Measurements from ENCODE around the gene DMD.

DMD gene

GRCh38 chrX:31909850-31910572 is 1301.3 kb downstream of the DMD start:
- in situ Hi-C loops (cut with HindIII; ENCODE audit: low sequenced_read_pairs), result no loop called here

- in situ Hi-C loops (cut with HindIII; ENCODE audit: low sequenced_read_pairs), result no loop called here
These were observed 1317.2 kb downstream of the DMD start for GRCh38 chrX:31894152-31894551.

- in situ Hi-C loops (cut with HindIII; ENCODE audit: low sequenced_read_pairs), result no loop called here
These were observed 1317.8 kb downstream of the DMD start for GRCh38 chrX:31893525-31893924.

GRCh38 chrX:31889088-31889487 is 1322.3 kb downstream of the DMD start:
- in situ Hi-C loops (cut with HindIII; ENCODE audit: low sequenced_read_pairs), result no loop called here

GRCh38 chrX:31884535-31884934 is 1326.8 kb downstream of the DMD start:
- in situ Hi-C loops (cut with HindIII; ENCODE audit: low sequenced_read_pairs), result no loop called here

- in situ Hi-C loops (cut with HindIII; ENCODE audit: low sequenced_read_pairs), result no loop called here
These were observed 1339.3 kb downstream of the DMD start for GRCh38 chrX:31872007-31872406.

GRCh38 chrX:31870267-31870666 is 1341.1 kb downstream of the DMD start:
- in situ Hi-C loops (cut with HindIII; ENCODE audit: low sequenced_read_pairs), result no loop called here

- in situ Hi-C loops (cut with HindIII; ENCODE audit: low sequenced_read_pairs), result no loop called here
These were observed 1350.7 kb downstream of the DMD start for GRCh38 chrX:31860686-31861085.

GRCh38 chrX:31858915-31859314 is 1352.4 kb downstream of the DMD start:
- in situ Hi-C loops (cut with HindIII; ENCODE audit: low sequenced_read_pairs), result no loop called here

- in situ Hi-C loops (cut with HindIII; ENCODE audit: low sequenced_read_pairs), result no loop called here
These were observed 1356.6 kb downstream of the DMD start for GRCh38 chrX:31854716-31855115.

GRCh38 chrX:31851761-31852160 is 1359.6 kb downstream of the DMD start:
- in situ Hi-C loops (cut with HindIII; ENCODE audit: low sequenced_read_pairs), result no loop called here

- in situ Hi-C loops (cut with HindIII; ENCODE audit: low sequenced_read_pairs), result no loop called here
These were observed 1363.6 kb downstream of the DMD start for GRCh38 chrX:31847773-31848172.

GRCh38 chrX:31845003-31845402 is 1366.3 kb downstream of the DMD start:
- in situ Hi-C loops (cut with HindIII; ENCODE audit: low sequenced_read_pairs), result no loop called here

GRCh38 chrX:31838617-31839016 is 1372.7 kb downstream of the DMD start:
- in situ Hi-C loops (cut with HindIII; ENCODE audit: low sequenced_read_pairs), result no loop called here

- in situ Hi-C loops (cut with HindIII; ENCODE audit: low sequenced_read_pairs), result no loop called here
These were observed 1373.8 kb downstream of the DMD start for GRCh38 chrX:31837445-31838049.

GRCh38 chrX:31836479-31836878 is 1374.9 kb downstream of the DMD start:
- in situ Hi-C loops (cut with HindIII; ENCODE audit: low sequenced_read_pairs), result no loop called here

- in situ Hi-C loops (cut with HindIII; ENCODE audit: low sequenced_read_pairs), result no loop called here
These were observed 1379.1 kb downstream of the DMD start for GRCh38 chrX:31832263-31832662.

- in situ Hi-C loops (cut with HindIII; ENCODE audit: low sequenced_read_pairs), result no loop called here
These were observed 1390.7 kb downstream of the DMD start for GRCh38 chrX:31820430-31821210.

- in situ Hi-C loops (cut with HindIII; ENCODE audit: low sequenced_read_pairs), result no loop called here
These were observed 1391.9 kb downstream of the DMD start for GRCh38 chrX:31819455-31819854.

GRCh38 chrX:31811106-31811505 is 1400.2 kb downstream of the DMD start:
- in situ Hi-C loops (cut with HindIII; ENCODE audit: low sequenced_read_pairs), result no loop called here

GRCh38 chrX:31808357-31808756 is 1403.0 kb downstream of the DMD start:
- in situ Hi-C loops (cut with HindIII; ENCODE audit: low sequenced_read_pairs), result no loop called here

- in situ Hi-C loops (cut with HindIII; ENCODE audit: low sequenced_read_pairs), result no loop called here
These were observed 1404.2 kb downstream of the DMD start for GRCh38 chrX:31807165-31807564.

Measured in DLD1 (cell line).